Gastroesophageal sphincter (tissue), 3 donors: ENCODE results near the gene COX4I2.

Source experiments
- POLR2A ChIP-seq, 2 donors: fragments of 450-650 bp; IDR thresholded peaks; one replicate each; pipeline ENCODE4 v1.6.1; 2017; ENCODE audit warnings: antibody characterized with exemption in 2 of 2, mild to moderate bottlenecking in 2 of 2, moderate library complexity in 1 of 2
- TF ChIP-seq, protein P1 (sequence below), 4 experiments: fragments of 200-600 bp in 2 of 4; fragments of 450-650 bp in 2 of 4; sonication (generic) in 1 of 4; IDR thresholded peaks; one replicate each; pipeline ENCODE4 v1.5.1; 2017 to 2019; ENCODE audit warnings: antibody characterized with exemption in 4 of 4, mild to moderate bottlenecking in 2 of 4, moderate library complexity in 2 of 4

DNA sequence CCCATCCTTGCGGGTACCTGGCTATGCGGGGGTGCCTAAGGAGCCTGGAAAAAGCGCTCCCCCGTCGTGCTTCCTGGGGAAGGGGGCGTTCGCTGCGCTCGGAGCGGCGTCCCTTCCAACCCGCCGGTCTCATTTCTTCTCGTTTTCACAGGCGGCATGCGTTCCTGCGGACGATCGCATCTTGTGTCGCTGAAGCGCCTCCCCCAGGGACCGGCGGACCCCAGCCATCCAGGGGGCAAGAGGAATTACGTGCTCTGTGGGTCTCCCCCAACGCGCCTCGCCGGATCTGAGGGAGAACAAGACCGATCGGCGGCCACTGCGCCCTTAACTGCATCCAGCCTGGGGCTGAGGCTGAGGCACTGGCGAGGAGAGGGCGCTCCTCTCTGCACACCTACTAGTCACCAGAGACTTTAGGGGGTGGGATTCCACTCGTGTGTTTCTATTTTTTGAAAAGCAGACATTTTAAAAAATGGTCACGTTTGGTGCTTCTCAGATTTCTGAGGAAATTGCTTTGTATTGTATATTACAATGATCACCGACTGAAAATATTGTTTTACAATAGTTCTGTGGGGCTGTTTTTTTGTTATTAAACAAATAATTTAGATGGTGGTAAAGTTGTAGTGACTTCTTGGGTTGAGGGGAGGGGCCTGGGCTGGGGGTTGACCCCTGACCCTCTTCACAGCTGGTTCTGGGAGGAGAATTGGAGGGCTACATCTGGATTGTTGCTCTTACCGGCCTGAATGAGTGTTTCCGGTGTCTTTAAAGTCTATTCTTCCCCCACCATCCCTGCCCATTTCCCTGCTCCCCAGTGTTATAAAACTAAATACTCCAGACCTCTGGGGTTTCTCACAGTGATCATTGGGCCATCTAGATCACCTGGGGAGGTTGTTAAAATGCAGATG, 31.6 kb upstream of the COX4I2 start:
- TF ChIP-seq, protein P1, sequence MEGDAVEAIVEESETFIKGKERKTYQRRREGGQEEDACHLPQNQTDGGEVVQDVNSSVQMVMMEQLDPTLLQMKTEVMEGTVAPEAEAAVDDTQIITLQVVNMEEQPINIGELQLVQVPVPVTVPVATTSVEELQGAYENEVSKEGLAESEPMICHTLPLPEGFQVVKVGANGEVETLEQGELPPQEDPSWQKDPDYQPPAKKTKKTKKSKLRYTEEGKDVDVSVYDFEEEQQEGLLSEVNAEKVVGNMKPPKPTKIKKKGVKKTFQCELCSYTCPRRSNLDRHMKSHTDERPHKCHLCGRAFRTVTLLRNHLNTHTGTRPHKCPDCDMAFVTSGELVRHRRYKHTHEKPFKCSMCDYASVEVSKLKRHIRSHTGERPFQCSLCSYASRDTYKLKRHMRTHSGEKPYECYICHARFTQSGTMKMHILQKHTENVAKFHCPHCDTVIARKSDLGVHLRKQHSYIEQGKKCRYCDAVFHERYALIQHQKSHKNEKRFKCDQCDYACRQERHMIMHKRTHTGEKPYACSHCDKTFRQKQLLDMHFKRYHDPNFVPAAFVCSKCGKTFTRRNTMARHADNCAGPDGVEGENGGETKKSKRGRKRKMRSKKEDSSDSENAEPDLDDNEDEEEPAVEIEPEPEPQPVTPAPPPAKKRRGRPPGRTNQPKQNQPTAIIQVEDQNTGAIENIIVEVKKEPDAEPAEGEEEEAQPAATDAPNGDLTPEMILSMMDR (IDR thresholded peaks at IDR 0.05), result no peak
- TF ChIP-seq POLR2A (IDR thresholded peaks at IDR 0.05), result no peak
